HL-60 (cell line): Measurements from ENCODE around the gene GPR84.

Experiments used
- DNase-seq, 2 experiments: peaks; one replicate each; pipeline ENCODE4 v3.0.0-alpha.2; 2010 to 2020; ENCODE audit warnings: low read depth in 1 of 2, low spot score in 1 of 2
- H3K27ac ChIP-seq: fragments of 250-450 bp; sonication (Bioruptor Pico); replicated peaks from 2 replicates; pipeline ENCODE4 v1.5.1; 2020; ENCODE audit warnings: mild to moderate bottlenecking, moderate library complexity
- H3K27me3 ChIP-seq: fragments of 250-450 bp; sonication (Bioruptor Pico); 2 replicates; pipeline ENCODE4 v1.5.1; 2021; ENCODE audit warnings: mild to moderate bottlenecking, moderate library complexity; ENCODE audit not compliant: insufficient read depth, poor library complexity, severe bottlenecking
- H3K4me3 ChIP-seq: replicated peaks from 2 replicates; pipeline ENCODE4 v1.5.1; 2011; ENCODE audit warnings: mild to moderate bottlenecking, control low read depth, low read length; ENCODE audit not compliant: insufficient read depth
- GABPA ChIP-seq: IDR thresholded peaks from 2 replicates; pipeline ENCODE4 v1.6.1; 2012; ENCODE audit warnings: low read depth
- POLR2AphosphoS5 ChIP-seq: IDR thresholded peaks from 2 replicates; pipeline ENCODE4 v1.6.1; 2012; ENCODE audit warnings: low read depth
- SPI1 ChIP-seq: IDR thresholded peaks from 2 replicates; pipeline ENCODE4 v1.6.1; 2012; ENCODE audit warnings: low read depth, mild to moderate bottlenecking, borderline replicate concordance
- TF ChIP-seq, protein P1 (sequence below): IDR thresholded peaks from one replicate; pipeline ENCODE4 v1.5.1; 2011; ENCODE audit warnings: low read length, control low read depth, inconsistent platforms; ENCODE audit not compliant: insufficient read depth
- TF ChIP-seq, protein P2 (sequence below): IDR thresholded peaks from 2 replicates; pipeline ENCODE4 v1.6.1; 2012; ENCODE audit warnings: low read depth; ENCODE audit not compliant: insufficient replicate concordance

Gene GPR84

DNA sequence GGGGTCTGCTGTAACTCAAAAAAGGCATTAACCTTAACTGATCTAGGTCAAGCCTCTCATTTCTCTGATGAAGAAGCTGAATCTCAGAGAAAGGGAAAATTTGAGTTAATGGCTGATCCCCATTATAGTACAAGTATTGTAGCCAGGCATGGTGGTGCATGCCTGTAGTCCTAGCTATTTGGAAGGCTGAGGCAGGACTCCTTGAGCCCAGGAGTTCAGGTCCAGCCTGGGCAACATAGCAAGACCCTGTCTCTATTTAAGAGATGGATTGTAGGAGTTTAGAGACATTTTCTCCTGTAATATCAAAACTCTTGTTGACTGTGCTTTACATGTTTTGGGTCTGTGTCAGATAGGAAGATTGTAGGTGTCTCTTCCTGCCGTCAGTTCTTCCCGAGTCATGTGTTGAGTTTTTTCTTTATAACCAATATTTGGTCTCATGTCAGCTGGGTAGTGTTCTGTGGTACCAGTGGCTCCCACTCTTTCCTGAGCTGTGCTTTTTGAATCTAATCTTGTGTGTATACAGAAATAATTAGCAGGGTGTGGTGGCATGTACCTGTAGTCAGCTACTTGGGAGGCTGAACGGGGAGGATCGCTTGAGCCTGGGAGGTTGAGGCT lies 30.8 kb downstream of the GPR84 start:
- H3K27me3 ChIP-seq, result no peaks in the 10 kb centered on the region
- no peak overlapping the region for H3K4me3 ChIP-seq
- H3K27ac ChIP-seq, result no peak overlapping the region
- TF ChIP-seq SPI1, result no peak
- TF ChIP-seq, protein P1, sequence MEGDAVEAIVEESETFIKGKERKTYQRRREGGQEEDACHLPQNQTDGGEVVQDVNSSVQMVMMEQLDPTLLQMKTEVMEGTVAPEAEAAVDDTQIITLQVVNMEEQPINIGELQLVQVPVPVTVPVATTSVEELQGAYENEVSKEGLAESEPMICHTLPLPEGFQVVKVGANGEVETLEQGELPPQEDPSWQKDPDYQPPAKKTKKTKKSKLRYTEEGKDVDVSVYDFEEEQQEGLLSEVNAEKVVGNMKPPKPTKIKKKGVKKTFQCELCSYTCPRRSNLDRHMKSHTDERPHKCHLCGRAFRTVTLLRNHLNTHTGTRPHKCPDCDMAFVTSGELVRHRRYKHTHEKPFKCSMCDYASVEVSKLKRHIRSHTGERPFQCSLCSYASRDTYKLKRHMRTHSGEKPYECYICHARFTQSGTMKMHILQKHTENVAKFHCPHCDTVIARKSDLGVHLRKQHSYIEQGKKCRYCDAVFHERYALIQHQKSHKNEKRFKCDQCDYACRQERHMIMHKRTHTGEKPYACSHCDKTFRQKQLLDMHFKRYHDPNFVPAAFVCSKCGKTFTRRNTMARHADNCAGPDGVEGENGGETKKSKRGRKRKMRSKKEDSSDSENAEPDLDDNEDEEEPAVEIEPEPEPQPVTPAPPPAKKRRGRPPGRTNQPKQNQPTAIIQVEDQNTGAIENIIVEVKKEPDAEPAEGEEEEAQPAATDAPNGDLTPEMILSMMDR, result no peak
- TF ChIP-seq, protein P2, sequence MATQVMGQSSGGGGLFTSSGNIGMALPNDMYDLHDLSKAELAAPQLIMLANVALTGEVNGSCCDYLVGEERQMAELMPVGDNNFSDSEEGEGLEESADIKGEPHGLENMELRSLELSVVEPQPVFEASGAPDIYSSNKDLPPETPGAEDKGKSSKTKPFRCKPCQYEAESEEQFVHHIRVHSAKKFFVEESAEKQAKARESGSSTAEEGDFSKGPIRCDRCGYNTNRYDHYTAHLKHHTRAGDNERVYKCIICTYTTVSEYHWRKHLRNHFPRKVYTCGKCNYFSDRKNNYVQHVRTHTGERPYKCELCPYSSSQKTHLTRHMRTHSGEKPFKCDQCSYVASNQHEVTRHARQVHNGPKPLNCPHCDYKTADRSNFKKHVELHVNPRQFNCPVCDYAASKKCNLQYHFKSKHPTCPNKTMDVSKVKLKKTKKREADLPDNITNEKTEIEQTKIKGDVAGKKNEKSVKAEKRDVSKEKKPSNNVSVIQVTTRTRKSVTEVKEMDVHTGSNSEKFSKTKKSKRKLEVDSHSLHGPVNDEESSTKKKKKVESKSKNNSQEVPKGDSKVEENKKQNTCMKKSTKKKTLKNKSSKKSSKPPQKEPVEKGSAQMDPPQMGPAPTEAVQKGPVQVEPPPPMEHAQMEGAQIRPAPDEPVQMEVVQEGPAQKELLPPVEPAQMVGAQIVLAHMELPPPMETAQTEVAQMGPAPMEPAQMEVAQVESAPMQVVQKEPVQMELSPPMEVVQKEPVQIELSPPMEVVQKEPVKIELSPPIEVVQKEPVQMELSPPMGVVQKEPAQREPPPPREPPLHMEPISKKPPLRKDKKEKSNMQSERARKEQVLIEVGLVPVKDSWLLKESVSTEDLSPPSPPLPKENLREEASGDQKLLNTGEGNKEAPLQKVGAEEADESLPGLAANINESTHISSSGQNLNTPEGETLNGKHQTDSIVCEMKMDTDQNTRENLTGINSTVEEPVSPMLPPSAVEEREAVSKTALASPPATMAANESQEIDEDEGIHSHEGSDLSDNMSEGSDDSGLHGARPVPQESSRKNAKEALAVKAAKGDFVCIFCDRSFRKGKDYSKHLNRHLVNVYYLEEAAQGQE, result no peak
- TF ChIP-seq GABPA, result no peak
- no peak for TF ChIP-seq POLR2AphosphoS5
- no peak for DNase-seq

DNA sequence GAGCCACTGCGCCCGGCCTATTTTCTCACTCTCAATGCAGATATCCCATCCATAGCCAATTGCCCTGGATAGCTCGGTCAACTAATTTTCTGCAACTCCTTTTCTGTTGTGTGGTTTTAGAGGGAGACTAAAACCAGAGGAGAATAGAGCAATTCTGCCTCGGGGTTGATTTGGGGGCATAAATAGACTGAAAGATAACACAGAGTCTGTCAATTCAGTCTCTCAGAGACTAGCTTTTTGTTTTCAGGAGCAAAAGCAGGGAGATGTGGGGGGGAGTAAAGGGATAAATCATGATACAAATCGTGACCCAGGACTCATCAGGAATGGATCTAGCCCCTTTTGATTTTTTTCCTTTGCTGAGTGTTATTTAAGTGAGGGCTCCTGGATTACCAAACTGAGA lies 32.8 kb downstream of the GPR84 start:
- no peaks in the 10 kb centered on the region for H3K27me3 ChIP-seq
- H3K27ac ChIP-seq, result no peak overlapping the region
- no peak overlapping the region for H3K4me3 ChIP-seq
- no peak for DNase-seq
- TF ChIP-seq, protein P2, result no peak
- TF ChIP-seq GABPA, result no peak
- TF ChIP-seq SPI1, result no peak
- no peak for TF ChIP-seq POLR2AphosphoS5
- TF ChIP-seq, protein P1, result no peak

DNA sequence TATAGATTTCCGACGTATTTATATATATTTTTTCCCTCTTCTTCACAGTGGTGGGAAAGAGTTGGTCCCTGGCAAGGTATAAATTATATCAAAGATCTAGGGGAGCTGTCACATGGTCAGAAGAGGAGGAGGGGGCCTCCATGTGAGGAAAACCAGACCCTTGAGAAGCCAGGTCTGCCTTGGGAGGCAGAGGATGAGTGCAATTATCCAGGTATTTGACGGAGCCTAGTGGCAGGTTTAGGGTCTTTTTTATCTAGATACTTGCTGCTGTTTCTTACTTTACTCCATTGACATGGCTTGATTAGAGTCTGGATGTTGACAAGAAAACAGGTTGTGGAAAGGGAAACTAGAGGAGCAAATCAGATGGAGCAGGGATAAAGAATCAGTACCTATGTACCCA lies 33.8 kb downstream of the GPR84 start:
- H3K27ac ChIP-seq, result no peak overlapping the region
- no peak overlapping the region for H3K4me3 ChIP-seq
- TF ChIP-seq POLR2AphosphoS5 (no peak), GABPA (no peak), SPI1 (no peak)
- TF ChIP-seq, protein P1, result no peak
- TF ChIP-seq, protein P2, result no peak
- no peaks in the 10 kb centered on the region for H3K27me3 ChIP-seq
- no peak for DNase-seq
